ENCODE results near the gene RASGRF2.
"Not testable (repeated sequence)": the region's sequence is repeated elsewhere in the genome, so short reads cannot be mapped to it uniquely, and the experiment has no call there.

The RASGRF2 gene

GRCh38 chr5:81115261-81115660 lies 155.1 kb downstream of the RASGRF2 start:
- Histone ChIP-seq H2AK5ac (ENCODE audit: low read length) (no peak overlapping the region), H3K4me3 (ENCODE audit: low read length) (no peak overlapping the region), H3K56ac (ENCODE audit: low read length) (no peak overlapping the region), H3K4me1 (ENCODE audit: control insufficient read depth, low read depth, low read length) (no peaks in the 10 kb centered on the region), H2BK5ac (ENCODE audit: low read length) (no peak overlapping the region), H3K79me2 (ENCODE audit: control insufficient read depth, insufficient read depth, low read length) (no peaks in the 10 kb centered on the region), H3K23ac (ENCODE audit: low read length) (no peak overlapping the region), H3K36me3 (ENCODE audit: control insufficient read depth, insufficient read depth, low read length) (no peaks in the 10 kb centered on the region), H2BK120ac (ENCODE audit: low read depth, low read length) (no peak overlapping the region), H3K9ac (ENCODE audit: low read length) (no peak overlapping the region), H3K4me2 (ENCODE audit: low read length) (no peak overlapping the region), H3K27me3 (ENCODE audit: insufficient read depth, low read length, poor library complexity) (no peaks in the 10 kb centered on the region), H4K5ac (ENCODE audit: low read length) (no peak overlapping the region), H4K8ac (ENCODE audit: low read depth, low read length) (no peak overlapping the region), H3K4ac (ENCODE audit: low read depth, low read length) (no peak overlapping the region), H3K18ac (ENCODE audit: low read length) (no peak overlapping the region), H3K27ac (ENCODE audit: low read depth, low read length) (no peak overlapping the region), H2BK15ac (replicated peaks; ENCODE audit: low read depth) (no peak overlapping the region), H3K79me1 (ENCODE audit: low read length) (no peaks in the 10 kb centered on the region)
- DNase-seq: no peak
- no CpG with 5 or more reads among the region's 4 CpGs for whole genome bisulfite sequencing (ENCODE audit: extremely low coverage, insufficient coverage, low lambda C conversion rate)

GRCh38 chr5:81117566-81117965 lies 157.4 kb downstream of the RASGRF2 start:
- Histone ChIP-seq H3K4me3 (ENCODE audit: low read length) (no peak overlapping the region), H3K36me3 (ENCODE audit: control insufficient read depth, insufficient read depth, low read length) (no peaks in the 10 kb centered on the region), H3K4ac (ENCODE audit: low read depth, low read length) (no peak overlapping the region), H3K4me1 (ENCODE audit: control insufficient read depth, low read depth, low read length) (no peaks in the 10 kb centered on the region), H3K18ac (ENCODE audit: low read length) (no peak overlapping the region), H3K56ac (ENCODE audit: low read length) (no peak overlapping the region), H2BK120ac (ENCODE audit: low read depth, low read length) (no peak overlapping the region), H3K27ac (ENCODE audit: low read depth, low read length) (no peak overlapping the region), H4K5ac (ENCODE audit: low read length) (no peak overlapping the region), H3K79me1 (ENCODE audit: low read length) (no peaks in the 10 kb centered on the region), H2BK15ac (replicated peaks; ENCODE audit: low read depth) (no peak overlapping the region), H3K27me3 (ENCODE audit: insufficient read depth, low read length, poor library complexity) (no peaks in the 10 kb centered on the region), H2AK5ac (ENCODE audit: low read length) (no peak overlapping the region), H3K23ac (ENCODE audit: low read length) (no peak overlapping the region), H3K4me2 (ENCODE audit: low read length) (no peak overlapping the region), H3K79me2 (ENCODE audit: control insufficient read depth, insufficient read depth, low read length) (no peaks in the 10 kb centered on the region), H3K9ac (ENCODE audit: low read length) (no peak overlapping the region), H4K8ac (ENCODE audit: low read depth, low read length) (no peak overlapping the region), H2BK5ac (ENCODE audit: low read length) (no peak overlapping the region)
- no CpG with 5 or more reads among the region's 3 CpGs for WGBS (ENCODE audit: extremely low coverage, insufficient coverage, low lambda C conversion rate)
- DNase-seq: no peak

GRCh38 chr5:81121273-81121672 lies 161.1 kb downstream of the RASGRF2 start:
- H2BK15ac ChIP-seq (replicated peaks; ENCODE audit: low read depth): no peak overlapping the region
- no CpG with 5 or more reads among the region's 5 CpGs for WGBS (ENCODE audit: extremely low coverage, insufficient coverage, low lambda C conversion rate)
- no peak overlapping the region for H2AK5ac ChIP-seq (ENCODE audit: low read length)
- H2BK120ac ChIP-seq (ENCODE audit: low read depth, low read length): no peak overlapping the region
- no peaks in the 10 kb centered on the region for H3K4me1 ChIP-seq (ENCODE audit: control insufficient read depth, low read depth, low read length)
- H4K8ac ChIP-seq (ENCODE audit: low read depth, low read length): no peak overlapping the region
- no peak overlapping the region for H4K5ac ChIP-seq (ENCODE audit: low read length)
- H3K18ac ChIP-seq (ENCODE audit: low read length): no peak overlapping the region
- H3K4me2 ChIP-seq (ENCODE audit: low read length): no peak overlapping the region
- H2BK5ac ChIP-seq (ENCODE audit: low read length): no peak overlapping the region
- DNase-seq: no peak
- no peaks in the 10 kb centered on the region for H3K79me1 ChIP-seq (ENCODE audit: low read length)
- no peak overlapping the region for H3K4me3 ChIP-seq (ENCODE audit: low read length)
- H3K4ac ChIP-seq (ENCODE audit: low read depth, low read length): no peak overlapping the region
- H3K23ac ChIP-seq (ENCODE audit: low read length): no peak overlapping the region
- no peaks in the 10 kb centered on the region for H3K27me3 ChIP-seq (ENCODE audit: insufficient read depth, low read length, poor library complexity)
- H3K36me3 ChIP-seq (ENCODE audit: control insufficient read depth, insufficient read depth, low read length): no peaks in the 10 kb centered on the region
- no peak overlapping the region for H3K56ac ChIP-seq (ENCODE audit: low read length)
- no peak overlapping the region for H3K27ac ChIP-seq (ENCODE audit: low read depth, low read length)
- H3K79me2 ChIP-seq (ENCODE audit: control insufficient read depth, insufficient read depth, low read length): no peaks in the 10 kb centered on the region
- no peak overlapping the region for H3K9ac ChIP-seq (ENCODE audit: low read length)

- no peak for DNase-seq
- WGBS (ENCODE audit: extremely low coverage, insufficient coverage, low lambda C conversion rate): no CpG with 5 or more reads among the region's 7 CpGs
- H3K4me1 ChIP-seq (ENCODE audit: control insufficient read depth, low read depth, low read length): no peaks in the 10 kb centered on the region
Measured at GRCh38 chr5:81121836-81122630, 161.9 kb downstream of the RASGRF2 start.

GRCh38 chr5:81124689-81125088 lies 164.5 kb downstream of the RASGRF2 start:
- H3K79me2 ChIP-seq (ENCODE audit: control insufficient read depth, insufficient read depth, low read length); H3K4me3 ChIP-seq (ENCODE audit: low read length): not testable (repeated sequence)

More at GRCh38 chr5:81121836-81122630, 161.9 kb downstream of the RASGRF2 start:
- no peak overlapping the region for H2BK5ac ChIP-seq (ENCODE audit: low read length)
- H3K4me3 ChIP-seq (ENCODE audit: low read length): no peak overlapping the region
- no peak overlapping the region for H2BK120ac ChIP-seq (ENCODE audit: low read depth, low read length)
- H3K27ac ChIP-seq (ENCODE audit: low read depth, low read length): no peak overlapping the region
- H4K8ac ChIP-seq (ENCODE audit: low read depth, low read length): no peak overlapping the region
- H2BK15ac ChIP-seq (replicated peaks; ENCODE audit: low read depth): no peak overlapping the region
- no peak overlapping the region for H3K4me2 ChIP-seq (ENCODE audit: low read length)
- no peaks in the 10 kb centered on the region for H3K79me1 ChIP-seq (ENCODE audit: low read length)
- H4K5ac ChIP-seq (ENCODE audit: low read length): no peak overlapping the region
- H3K36me3 ChIP-seq (ENCODE audit: control insufficient read depth, insufficient read depth, low read length): no peaks in the 10 kb centered on the region
- no peak overlapping the region for H3K23ac ChIP-seq (ENCODE audit: low read length)
- H3K18ac ChIP-seq (ENCODE audit: low read length): no peak overlapping the region
- H3K27me3 ChIP-seq (ENCODE audit: insufficient read depth, low read length, poor library complexity): no peaks in the 10 kb centered on the region
- H3K56ac ChIP-seq (ENCODE audit: low read length): no peak overlapping the region
- no peaks in the 10 kb centered on the region for H3K79me2 ChIP-seq (ENCODE audit: control insufficient read depth, insufficient read depth, low read length)
- H2AK5ac ChIP-seq (ENCODE audit: low read length): no peak overlapping the region
- no peak overlapping the region for H3K4ac ChIP-seq (ENCODE audit: low read depth, low read length)
- no peak overlapping the region for H3K9ac ChIP-seq (ENCODE audit: low read length)

GRCh38 chr5:81125959-81126358 lies 165.8 kb downstream of the RASGRF2 start:
- Histone ChIP-seq H2BK5ac (ENCODE audit: low read length) (no peak overlapping the region), H3K4ac (ENCODE audit: low read depth, low read length) (no peak overlapping the region), H3K79me1 (ENCODE audit: low read length) (no peaks in the 10 kb centered on the region), H4K5ac (ENCODE audit: low read length) (no peak overlapping the region), H3K9ac (ENCODE audit: low read length) (no peak overlapping the region), H3K4me2 (ENCODE audit: low read length) (no peak overlapping the region), H3K27me3 (ENCODE audit: insufficient read depth, low read length, poor library complexity) (no peaks in the 10 kb centered on the region), H3K27ac (ENCODE audit: low read depth, low read length) (no peak overlapping the region), H3K18ac (ENCODE audit: low read length) (no peak overlapping the region), H4K8ac (ENCODE audit: low read depth, low read length) (no peak overlapping the region), H2AK5ac (ENCODE audit: low read length) (no peak overlapping the region), H3K36me3 (ENCODE audit: control insufficient read depth, insufficient read depth, low read length) (no peaks in the 10 kb centered on the region), H3K4me3 (ENCODE audit: low read length) (no peak overlapping the region), H3K56ac (ENCODE audit: low read length) (no peak overlapping the region), H2BK15ac (replicated peaks; ENCODE audit: low read depth) (no peak overlapping the region), H3K79me2 (ENCODE audit: control insufficient read depth, insufficient read depth, low read length) (no peaks in the 10 kb centered on the region), H2BK120ac (ENCODE audit: low read depth, low read length) (no peak overlapping the region), H3K4me1 (ENCODE audit: control insufficient read depth, low read depth, low read length) (no peaks in the 10 kb centered on the region), H3K23ac (ENCODE audit: low read length) (no peak overlapping the region)
- WGBS (ENCODE audit: extremely low coverage, insufficient coverage, low lambda C conversion rate): no CpG with 5 or more reads among the region's 7 CpGs
- DNase-seq: no peak

More at GRCh38 chr5:81124689-81125088, 164.5 kb downstream of the RASGRF2 start:
- H3K27me3 ChIP-seq (ENCODE audit: insufficient read depth, low read length, poor library complexity); DNase-seq; H2BK120ac ChIP-seq (ENCODE audit: low read depth, low read length); H3K36me3 ChIP-seq (ENCODE audit: control insufficient read depth, insufficient read depth, low read length); H2BK5ac ChIP-seq (ENCODE audit: low read length); H3K79me1 ChIP-seq (ENCODE audit: low read length); H3K4me1 ChIP-seq (ENCODE audit: control insufficient read depth, low read depth, low read length); H2AK5ac ChIP-seq (ENCODE audit: low read length); H3K4me2 ChIP-seq (ENCODE audit: low read length); H3K9ac ChIP-seq (ENCODE audit: low read length); H3K27ac ChIP-seq (ENCODE audit: low read depth, low read length); H3K18ac ChIP-seq (ENCODE audit: low read length); H3K56ac ChIP-seq (ENCODE audit: low read length); H4K8ac ChIP-seq (ENCODE audit: low read depth, low read length); H3K23ac ChIP-seq (ENCODE audit: low read length); H4K5ac ChIP-seq (ENCODE audit: low read length); H3K4ac ChIP-seq (ENCODE audit: low read depth, low read length); H2BK15ac ChIP-seq (replicated peaks; ENCODE audit: low read depth): not testable (repeated sequence)
- WGBS (ENCODE audit: extremely low coverage, insufficient coverage, low lambda C conversion rate): no CpG with 5 or more reads among the region's 6 CpGs

Data from mesendoderm (in vitro differentiated cells).